GM12874 (cell line): ENCODE data around the gene FAAP20.

Experiments
- CTCF ChIP-seq: IDR thresholded peaks from 2 replicates; pipeline ENCODE4 v1.5.1; 2011; ENCODE audit warnings: low read depth, mild to moderate bottlenecking, control low read depth, low read length, moderate library complexity; ENCODE audit not compliant: insufficient read depth

The FAAP20 gene

GRCh38 chr1:2145946-2146835 is 48.4 kb downstream of the FAAP20 start:
- no peak for TF ChIP-seq CTCF

- TF ChIP-seq CTCF = no peak
Measured at GRCh38 chr1:2144501-2145090, 50.0 kb downstream of the FAAP20 start.

GRCh38 chr1:2143814-2144500 is 50.6 kb downstream of the FAAP20 start:
- TF ChIP-seq CTCF = no peak

GRCh38 chr1:2141025-2141424 is 53.5 kb downstream of the FAAP20 start:
- TF ChIP-seq CTCF = no peak
